Measurements from ENCODE around the gene MCM9. TPM values are rescaled to one million over a fixed set of nuclear protein-coding genes. Genes with fewer than 3 reads are reported as not detected.

MCM9 gene
- total RNA-seq, result 7.8 TPM

DNA sequence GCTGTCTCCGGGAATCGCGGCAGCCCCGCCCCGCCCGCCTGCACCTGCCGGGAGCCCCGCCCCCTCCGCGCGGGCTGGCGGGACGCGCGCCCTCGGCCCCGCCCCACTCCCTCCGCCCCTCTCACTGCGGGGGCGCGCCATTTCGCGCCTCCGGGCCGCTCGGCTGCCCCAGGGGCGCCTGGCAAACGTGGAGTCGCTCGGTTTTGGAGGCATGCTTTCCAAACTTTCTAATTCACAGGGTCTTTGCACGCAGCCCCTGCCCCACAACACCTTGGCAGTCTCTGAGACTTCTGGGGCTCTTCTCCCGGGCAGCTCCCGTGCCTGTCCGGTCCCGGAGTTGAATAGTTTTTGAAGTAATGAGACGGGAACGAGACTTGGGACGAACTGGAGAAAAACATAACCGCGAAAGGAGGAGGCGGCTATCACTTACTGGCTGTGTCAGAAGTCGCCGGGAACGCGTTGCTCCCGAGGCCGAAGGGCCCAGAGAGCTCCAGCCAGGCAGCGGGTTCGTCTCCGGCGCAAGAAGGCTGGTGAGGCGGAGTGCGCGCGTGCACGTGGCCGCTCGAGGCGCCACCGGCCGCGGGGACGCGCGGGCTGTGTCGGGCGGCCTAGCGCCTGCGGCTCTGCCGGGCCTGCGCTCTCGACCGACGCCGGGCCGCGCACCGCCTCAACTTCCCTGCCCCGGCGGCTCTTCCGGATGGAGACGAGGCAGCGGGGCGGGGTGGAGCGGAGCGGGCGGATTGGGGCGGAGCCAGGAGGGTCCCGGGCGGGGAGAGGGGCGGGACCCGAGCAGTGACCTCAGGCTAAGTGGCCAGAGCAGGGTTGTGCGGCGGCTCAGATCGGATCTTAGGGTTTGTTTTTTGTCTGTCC is at the start of gene MCM9:
MCM9 (minus strand) TSS at position 699 of the 870 bp plus-strand sequence. CDS start 3,436 bp downstream, outside the sequence.
- peak; percentile 78 for DNase-seq

DNA sequence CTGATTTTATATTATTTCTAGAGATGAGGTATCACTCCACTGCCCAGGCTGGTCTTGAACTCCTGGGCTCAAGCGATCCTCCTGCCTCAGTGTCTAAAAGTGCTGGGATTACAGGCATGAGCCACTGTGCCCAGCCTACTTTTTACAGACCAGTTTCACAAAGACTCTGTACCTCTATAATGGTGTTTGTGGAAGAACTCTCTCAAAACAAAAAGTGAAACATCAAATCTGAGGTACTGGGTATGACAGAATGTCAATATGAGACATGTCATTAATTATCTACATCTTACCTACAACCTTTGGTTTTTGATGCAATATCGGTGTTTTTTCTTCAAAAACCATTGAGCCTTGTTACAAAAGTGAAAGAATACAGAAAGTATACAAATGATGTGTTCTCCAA is 49.4 kb upstream of the MCM9 start:
- DNase-seq, result no peak

DNA sequence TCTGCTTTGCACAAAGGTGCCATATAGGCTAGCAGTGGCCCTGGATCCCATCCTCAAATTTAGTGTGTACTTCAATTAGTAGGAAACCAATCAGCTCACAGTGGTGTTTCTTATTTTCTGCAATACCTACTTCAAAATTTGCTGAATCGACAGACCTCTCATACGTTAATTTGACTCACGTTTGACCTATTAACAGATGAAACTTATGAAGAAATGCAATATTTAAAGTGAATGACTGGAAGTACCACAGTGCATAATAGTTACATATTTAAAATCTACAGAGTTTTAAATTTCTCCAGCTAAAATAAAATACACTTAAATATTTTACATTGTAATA is 47.6 kb upstream of the MCM9 start:
- no peak for DNase-seq

DNA sequence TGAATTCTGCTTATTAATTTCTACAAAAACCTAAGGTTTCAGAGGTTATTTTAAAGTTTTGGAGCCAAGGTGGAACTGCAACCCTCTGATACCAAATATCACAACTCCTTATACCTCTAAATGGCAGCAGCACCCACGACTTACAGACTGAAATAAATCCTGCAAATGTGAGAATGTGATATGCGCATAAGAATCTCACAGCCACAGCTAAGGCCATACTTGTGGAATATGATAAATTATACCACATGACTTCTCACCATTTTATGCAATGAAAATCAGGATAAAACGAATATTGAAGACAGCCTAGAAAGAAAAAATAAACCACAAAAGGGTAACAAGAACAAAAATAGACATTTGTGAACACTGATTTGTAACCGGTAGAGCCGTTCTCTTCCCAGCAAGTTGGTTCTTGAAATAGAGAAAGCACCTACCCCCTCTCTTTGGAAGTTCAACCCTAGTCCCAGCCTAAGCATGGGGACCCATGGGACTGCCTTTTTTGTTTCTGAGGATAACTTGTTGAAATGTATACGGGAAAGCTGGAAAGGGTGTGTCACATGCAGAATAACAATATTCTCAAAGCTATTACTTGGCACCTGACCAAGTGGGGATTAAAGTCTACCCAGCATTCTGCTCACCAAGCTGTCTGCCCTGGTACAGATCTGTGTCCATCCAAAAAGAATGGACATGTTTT is 47.1 kb upstream of the MCM9 start:
- no peak for DNase-seq

DNA sequence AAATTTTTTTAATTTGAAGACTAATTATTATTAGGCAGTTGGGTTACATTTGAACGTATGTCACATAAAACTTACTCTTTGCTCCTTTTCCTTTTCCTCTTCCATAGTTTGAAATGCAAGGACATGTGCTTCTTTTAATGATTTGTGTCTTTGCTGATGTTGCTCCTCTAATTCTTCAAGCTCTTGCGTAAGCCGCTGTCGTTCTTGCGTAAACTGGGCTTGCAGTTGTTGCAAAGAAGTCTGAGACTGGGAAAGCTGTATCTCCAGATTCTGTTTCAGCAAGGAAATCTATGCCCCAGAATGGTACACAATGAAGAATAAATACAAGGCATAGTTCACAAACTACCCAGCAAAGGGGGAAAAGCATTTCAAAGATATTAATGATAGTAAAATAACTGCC is 45.1 kb upstream of the MCM9 start:
- no peak for DNase-seq

DNA sequence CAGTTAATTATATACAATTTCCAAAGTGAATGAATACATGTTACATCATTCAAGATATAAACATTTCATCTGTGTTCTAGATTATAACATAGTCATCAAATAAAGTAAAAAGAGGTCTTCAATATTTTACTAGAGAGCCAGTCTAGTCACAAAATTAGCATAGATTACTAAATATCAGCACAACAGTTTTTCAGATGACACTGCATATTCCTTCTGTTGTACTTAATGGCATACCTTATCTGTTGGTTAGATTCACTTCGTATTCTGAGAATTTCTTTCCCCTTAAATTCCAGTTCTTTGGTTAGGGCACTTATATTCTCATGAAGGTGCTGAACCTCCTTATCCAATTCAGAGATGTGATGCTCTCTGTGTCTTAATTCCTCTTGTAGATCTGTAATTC is 39.8 kb upstream of the MCM9 start:
- no peak for DNase-seq

DNA sequence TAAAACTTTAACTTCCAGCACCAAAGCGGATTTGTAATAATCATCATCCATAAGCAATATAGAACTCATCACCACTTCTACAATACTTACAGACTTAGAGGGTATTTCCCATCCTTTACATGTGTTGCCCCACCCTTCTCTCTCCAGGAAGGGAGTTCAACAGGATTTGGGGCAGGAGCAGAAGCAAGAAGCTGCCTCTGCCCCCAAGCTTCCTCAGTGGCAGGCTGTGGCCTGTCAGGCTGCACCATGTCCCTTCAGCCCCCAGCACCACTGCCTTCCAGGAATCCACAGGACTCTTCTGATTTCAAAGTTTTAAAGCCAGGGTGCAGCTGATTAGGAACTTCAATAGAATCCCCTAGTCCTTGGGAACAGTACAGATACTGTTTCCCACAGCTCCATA is 36.7 kb upstream of the MCM9 start:
- DNase-seq, result no peak

DNA sequence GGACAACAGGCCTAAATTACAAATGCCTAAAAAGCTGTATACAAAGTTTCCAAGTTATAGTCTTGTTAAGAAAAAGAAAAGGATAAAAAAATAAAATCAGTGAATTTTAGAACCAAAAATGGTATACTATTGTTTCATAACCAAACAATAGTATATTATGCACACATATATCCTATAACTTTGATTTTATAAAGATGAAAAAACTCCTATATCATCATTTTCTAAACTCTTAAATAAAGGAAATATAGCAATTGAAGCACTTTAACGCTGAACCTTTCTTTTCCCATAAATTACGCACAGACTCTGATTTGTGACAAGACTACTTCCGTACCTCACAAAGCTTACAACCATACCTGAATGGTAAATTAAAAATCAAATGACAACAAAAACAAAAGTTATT is 35.9 kb upstream of the MCM9 start:
- DNase-seq, result no peak

DNA sequence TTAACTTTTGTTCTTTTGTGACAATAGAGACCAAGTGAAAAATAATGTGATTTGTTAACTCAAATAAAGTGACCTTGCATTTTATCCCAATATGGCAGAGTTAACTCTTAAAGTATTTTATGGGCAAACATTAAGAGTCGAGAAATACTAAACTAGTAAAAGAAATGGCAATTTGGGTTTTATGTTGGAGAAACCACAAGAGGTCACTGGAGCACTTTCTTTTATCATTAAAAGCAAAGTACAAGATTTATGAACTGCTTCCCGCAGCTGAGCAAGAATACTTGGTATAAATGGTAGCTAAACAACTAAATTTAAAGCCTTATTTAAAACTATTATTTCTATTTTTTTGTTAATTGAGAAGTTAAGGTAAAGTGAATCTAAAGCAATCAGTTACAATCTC is 33.5 kb upstream of the MCM9 start:
- DNase-seq, result no peak

DNA sequence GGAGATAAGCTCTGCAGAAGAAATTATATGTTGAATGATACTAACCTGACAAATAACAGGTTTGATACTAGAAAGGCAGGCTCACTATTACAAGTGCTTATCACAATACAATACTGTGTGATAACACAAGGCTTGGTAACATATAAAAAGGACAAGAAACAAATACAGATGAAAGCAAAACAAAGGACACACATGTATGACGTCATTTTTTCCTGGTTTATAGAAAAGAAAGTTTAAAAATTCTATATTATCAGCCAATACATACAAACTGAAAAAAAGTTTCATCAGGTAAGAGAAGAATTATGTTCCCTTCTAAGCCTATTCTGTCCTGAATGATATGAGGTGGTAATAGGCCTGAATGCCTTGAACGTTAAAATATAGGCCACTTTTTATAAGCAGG is 32.3 kb upstream of the MCM9 start:
- no peak for DNase-seq

DNA sequence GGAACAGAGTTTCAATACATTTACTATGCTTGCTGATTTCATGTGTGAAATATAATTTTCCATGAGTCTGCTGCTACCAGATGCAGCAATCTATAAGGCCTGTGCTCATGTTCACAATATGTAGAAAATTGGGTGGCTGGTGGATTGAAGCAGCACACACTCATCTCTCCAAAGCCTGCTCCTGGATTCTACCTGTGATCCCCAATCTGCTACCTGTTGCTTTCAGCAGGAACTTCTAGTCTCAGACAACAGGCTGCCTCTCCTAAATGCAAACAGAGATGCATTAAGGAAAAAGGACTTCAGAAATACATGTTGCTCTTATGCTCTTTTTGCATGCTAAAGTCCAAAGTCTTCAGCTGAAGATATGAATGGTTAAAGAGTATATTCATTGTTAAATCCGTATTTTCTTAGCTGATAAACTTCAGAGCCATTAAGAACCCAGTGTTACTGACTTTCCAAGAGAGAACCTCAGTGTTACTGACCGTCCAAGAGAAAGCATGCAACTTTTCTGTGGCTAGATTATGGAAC is 30.9 kb upstream of the MCM9 start:
- no peak for DNase-seq

DNA sequence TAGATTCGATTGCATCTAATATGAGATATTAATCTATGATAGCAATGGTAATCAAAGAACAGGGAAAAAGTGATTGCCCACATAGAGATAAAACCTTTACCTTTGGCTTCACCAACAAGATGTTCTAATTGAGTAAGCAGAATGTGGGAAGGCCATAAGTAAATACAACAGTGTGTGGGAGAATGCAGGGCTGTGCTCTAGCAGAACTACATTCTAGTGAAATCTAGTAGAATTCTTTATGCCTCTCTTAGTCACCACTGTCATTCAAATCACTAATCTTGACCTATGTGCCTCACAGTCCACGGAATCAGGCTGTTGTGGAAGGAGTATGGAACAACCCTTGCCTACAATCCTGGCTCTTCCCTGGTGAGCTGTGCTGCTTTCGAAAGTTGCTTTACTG is 30.4 kb upstream of the MCM9 start:
- DNase-seq, result no peak

DNA sequence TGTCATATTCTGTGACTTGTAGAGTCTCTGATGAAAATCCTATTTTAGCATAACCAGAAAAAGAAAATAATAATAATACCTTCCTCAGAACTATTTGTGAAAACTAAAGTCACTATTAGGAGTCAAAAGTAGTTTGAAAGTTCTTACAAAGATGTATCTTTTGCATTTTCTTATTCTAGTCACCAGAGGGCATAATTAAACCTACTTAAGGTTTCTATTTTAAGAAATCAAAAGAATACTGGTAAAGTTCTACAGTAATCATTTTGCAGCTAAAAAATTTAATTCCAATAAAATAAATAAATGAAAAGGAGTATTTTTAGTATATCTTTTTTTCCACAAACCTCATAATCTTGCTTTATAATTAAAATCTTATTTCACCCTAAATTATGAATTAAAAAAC is 28.0 kb upstream of the MCM9 start:
- DNase-seq, result no peak

DNA sequence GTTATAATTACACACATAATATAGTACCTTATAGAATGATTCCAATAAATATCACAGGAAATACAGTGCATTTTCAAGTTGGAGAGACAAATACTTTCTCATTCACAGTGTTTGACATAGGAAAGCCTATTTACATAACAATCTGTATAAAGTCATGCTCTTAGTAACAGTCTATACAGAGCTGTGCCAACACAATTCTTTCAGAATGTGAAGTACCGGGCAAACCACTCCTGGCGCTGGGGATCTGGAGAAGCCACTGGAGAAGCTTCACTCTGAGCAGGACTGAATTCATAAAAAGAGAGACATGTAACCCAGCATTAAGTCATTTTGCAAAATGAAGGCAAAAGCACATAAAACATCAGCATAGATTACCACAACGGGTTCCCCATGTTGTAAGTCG is 24.9 kb upstream of the MCM9 start:
- DNase-seq, result no peak

DNA sequence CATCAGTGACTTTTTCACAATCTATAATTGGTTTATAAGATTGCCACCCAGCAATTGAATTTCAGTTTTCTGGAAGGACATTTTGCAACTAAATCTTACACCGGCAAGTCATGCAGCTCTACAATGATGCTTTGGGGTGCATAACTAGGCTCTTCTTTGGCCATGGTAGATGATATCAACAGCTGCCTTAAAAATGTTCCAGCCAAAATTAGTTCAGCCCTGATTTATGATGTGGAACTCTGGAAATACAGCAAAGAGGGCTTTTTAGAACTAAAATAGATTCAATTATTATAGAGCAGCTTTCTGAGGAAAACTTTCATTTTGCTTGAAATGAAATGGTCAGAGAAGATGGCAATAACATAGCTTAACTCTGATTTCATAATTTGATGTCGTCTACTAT is 18.4 kb upstream of the MCM9 start:
- no peak for DNase-seq

DNA sequence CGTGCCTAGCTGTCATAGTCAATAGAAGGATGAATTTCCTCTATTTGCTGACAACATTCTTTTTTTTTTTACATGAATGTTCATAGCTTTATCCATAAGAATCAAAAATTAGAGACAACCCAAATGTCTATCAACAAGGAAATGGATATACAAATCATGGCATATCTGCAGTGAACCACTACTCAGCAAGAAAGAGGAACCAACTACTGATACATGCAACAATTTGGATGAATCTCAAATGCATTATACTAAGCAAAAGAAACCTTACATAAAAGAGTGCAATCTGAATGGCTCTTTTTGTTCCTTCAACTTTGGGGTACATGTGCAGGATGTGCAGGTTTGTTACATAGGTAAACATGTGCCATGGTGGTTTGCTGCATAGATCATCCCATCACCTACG is 17.7 kb upstream of the MCM9 start:
- DNase-seq, result no peak

DNA sequence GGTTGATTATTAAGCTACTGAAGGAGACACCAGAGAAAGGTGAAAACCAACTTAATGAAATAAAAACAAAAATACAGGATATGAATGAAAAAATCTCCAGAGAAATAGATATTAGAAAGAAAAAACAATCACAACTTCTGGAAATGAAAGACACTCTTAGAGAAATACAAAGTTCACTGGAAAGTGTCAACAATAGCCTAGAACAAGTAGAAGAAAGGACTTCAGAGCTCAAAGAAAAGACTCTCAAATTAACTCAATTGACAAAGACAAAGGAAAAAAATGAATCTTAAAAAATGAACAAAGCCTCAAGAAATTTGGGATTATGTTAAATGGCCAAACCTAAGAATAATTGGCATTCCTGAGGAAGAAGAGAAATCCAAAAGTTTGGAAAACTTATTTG is 10.3 kb upstream of the MCM9 start:
- DNase-seq, result no peak

DNA sequence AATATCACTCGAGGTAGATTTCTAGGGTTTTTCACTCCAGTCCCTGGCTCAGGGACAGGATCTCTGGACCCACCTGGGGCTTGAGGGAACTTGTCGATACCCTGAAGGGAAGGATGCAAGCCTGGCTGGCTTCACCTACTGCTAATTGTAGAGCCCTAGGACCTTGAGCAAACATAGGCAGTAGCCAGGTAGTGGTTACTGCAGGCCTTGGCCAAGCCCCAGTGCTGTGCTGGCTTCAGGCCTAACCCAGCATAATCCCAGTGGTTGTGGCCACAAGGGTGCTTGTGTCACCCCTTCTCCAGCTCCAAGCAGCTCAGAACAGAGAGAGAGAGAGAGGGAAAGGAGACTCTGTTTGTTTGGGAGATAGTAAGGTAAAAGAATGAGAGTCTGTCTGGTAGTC is 5.8 kb upstream of the MCM9 start:
- no peak for DNase-seq

DNA sequence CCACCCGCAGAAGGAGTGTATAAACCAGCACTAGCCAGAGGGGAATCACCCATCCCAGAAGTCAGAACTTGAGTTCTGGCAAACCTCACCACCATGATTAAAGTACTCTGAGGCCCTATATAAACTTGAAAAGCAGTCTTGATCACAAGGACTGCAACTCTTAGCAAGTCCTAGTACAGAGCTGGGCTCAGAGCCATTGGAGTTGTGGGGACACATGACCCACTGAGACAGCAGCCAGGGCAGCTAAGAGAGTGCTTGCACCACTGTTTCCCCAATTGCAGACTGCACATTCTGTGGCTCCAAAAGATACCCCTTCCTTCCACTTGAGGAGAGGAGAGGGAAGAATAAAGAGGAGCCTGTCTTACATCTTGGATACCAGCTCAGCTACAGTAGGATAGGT is 4.7 kb upstream of the MCM9 start:
- no peak for DNase-seq

DNA sequence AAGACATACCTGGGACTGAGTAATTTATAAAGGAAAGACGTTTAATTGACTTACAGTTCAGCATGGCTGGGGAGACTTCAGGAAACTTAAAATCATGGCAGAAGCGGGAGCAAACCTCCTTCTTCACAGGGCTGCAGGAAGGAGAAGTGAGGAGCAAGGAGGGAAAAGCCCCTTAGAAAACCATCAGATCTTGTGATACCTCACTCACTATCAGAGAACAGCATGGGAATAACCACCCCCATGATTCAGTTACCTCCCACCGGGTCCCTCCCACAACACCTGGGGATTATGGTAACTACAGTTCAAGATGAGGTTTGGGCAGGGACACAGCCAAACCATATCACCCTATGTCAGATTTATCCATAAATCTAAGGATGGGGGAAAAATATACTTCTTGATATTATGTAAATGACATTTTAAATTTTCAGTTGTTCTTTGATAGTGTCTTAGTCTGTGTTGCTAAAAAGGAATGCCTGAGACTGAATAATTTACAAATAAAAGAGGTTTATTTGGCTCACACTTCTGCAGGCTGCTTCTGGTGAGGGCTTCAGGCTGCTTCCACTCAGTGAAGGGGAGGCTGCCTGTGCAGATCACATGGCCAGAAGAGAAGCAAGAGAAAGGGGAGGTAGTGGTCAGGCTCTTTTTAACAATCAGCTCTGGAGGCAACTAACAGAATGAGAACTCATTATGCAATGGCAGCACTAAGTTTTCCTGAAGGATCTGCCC is 1.2 kb upstream of the MCM9 start:
- DNase-seq, result no peak

DNA sequence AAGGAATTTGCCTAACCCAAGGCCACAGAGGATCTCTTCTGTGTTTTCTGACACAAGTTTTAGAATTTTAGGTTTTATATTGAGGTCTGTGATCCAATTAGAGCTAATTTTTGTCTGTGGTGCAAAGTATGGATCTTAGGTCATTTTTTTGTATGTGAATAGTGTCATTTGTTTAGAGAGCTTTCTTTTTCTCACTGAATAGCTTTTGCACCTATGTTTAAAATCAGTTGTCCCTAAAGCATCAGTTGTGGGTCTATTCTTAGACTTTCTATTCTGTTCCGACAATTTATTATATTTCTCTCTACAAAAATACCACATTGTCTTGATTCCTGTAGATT is 341 bp upstream of the MCM9 start:
- DNase-seq, result no peak

DNA sequence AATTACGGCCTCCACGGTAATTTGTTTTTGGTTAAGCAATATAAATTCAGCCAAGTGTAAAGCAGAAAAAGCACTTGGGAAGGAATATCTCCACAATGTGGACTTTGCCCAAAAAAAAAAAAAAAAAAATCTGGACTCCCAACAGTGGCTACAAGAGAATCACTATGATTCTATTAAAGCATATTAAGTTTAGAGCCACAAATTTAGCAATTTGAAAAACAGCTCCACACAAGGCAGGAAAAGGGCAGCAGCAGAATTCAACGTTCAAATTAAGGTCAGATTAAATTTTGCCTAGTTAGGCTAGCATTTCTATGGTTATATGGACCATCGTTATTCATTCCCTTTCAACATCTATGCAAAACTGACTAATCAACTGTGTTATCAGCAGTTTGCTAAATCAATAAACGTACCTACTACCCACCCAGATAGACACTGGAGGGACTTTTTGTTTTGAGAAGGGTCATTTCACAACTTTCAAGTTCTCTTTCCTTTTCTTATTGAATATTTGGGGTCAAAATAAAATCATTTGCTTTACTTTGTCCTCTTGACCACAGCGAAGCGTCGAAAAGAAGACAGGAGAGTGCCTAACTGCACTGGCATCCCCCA is 1.0 kb downstream of the MCM9 start:
- DNase-seq, result no peak

DNA sequence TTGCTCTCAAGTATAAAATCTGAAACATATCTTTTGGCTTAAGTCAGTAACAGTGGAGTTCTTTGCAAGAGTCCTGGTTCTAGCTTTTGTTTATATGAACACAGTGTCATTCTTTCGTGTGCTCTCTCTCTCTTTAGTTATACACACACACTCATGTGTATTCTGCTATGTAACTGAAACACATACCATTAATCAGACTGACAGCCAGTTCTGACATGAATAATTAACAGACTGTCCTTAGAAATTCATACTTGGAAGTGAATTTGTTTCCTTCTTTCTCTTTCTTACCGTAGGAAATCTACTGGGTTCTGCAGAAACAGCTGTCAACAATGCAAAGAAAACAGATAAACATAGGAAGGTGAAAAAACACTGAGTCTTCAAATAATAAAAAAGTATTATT is 2.5 kb downstream of the MCM9 start:
- DNase-seq, result no peak
